ENCODE results near the gene TMED6.

The TMED6 gene

DNA sequence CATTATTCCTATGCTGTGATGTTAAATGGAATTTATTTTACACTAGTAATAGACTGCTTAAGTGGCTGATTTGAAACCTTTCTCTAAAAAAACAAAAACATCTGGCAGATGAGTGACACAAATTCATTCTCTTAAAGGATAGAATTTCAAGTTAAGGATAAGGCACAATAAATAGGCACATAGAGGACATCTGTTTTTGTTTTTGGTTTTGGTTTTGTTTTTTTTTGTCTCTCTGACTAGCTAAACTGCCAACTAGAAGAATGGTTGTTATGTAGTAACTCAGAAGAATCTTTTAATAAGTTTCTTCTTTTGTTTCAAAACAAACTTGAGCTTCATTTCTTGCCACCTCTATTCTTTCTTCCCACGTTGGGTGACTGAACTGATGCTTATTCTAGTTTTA, 45.6 kb downstream of the TMED6 start:
- Histone ChIP-seq H3K4me2 (ENCODE audit: low read depth, low read length, poor library complexity, severe bottlenecking) (no peak overlapping the region), H3K9ac (ENCODE audit: low read length) (no peak overlapping the region), H4K20me1 (ENCODE audit: low read depth, low read length) (no peaks in the 10 kb centered on the region), H3K79me2 (ENCODE audit: insufficient read depth, low read length) (no peaks in the 10 kb centered on the region), H3K27me3 (ENCODE audit: low read length) (no peaks in the 10 kb centered on the region), H3K9me2 (replicated peaks; ENCODE audit: insufficient read depth, low read length) (no peaks in the 10 kb centered on the region), H3K27ac (ENCODE audit: low read depth, low read length) (no peak overlapping the region), H3K9me3 (ENCODE audit: insufficient read depth, low read length) (no peaks in the 10 kb centered on the region), H2AFZ (ENCODE audit: low read depth, low read length, severe bottlenecking) (no peak overlapping the region), H3F3A (ENCODE audit: insufficient read depth) (peaks cover 19% of the 10 kb centered on the region), H3K36me3 (ENCODE audit: low read length) (no peaks in the 10 kb centered on the region), H3K4me3 (ENCODE audit: insufficient read depth, low read length, poor library complexity, severe bottlenecking) (no peak overlapping the region)
- TF ChIP-seq EZH2phosphoT487 (conservative IDR thresholded peaks at IDR 0.05; ENCODE audit: low read length) = no peak
- TF ChIP-seq CTCF (IDR thresholded peaks at IDR 0.05; ENCODE audit: insufficient read depth, low read length, poor library complexity, severe bottlenecking) = no peak

GRCh38 chr16:69302301-69302700, 49.3 kb downstream of the TMED6 start:
- Histone ChIP-seq H3K27ac (ENCODE audit: low read depth, low read length) (no peak overlapping the region), H3K9me2 (replicated peaks; ENCODE audit: insufficient read depth, low read length) (no peaks in the 10 kb centered on the region), H3K9ac (ENCODE audit: low read length) (no peak overlapping the region), H3F3A (ENCODE audit: insufficient read depth) (no peaks in the 10 kb centered on the region), H3K4me3 (ENCODE audit: insufficient read depth, low read length, poor library complexity, severe bottlenecking) (no peak overlapping the region), H3K4me2 (ENCODE audit: low read depth, low read length, poor library complexity, severe bottlenecking) (no peak overlapping the region), H2AFZ (ENCODE audit: low read depth, low read length, severe bottlenecking) (no peak overlapping the region), H4K20me1 (ENCODE audit: low read depth, low read length) (no peaks in the 10 kb centered on the region), H3K79me2 (ENCODE audit: insufficient read depth, low read length) (no peaks in the 10 kb centered on the region), H3K9me3 (ENCODE audit: insufficient read depth, low read length) (no peaks in the 10 kb centered on the region), H3K36me3 (ENCODE audit: low read length) (no peaks in the 10 kb centered on the region; the same call in 1 of the 2 replicates), H3K27me3 (ENCODE audit: low read length) (no peaks in the 10 kb centered on the region)
- TF ChIP-seq CTCF (IDR thresholded peaks at IDR 0.05; ENCODE audit: insufficient read depth, low read length, poor library complexity, severe bottlenecking) = no peak
- no peak for TF ChIP-seq EZH2phosphoT487 (conservative IDR thresholded peaks at IDR 0.05; ENCODE audit: low read length)

DNA sequence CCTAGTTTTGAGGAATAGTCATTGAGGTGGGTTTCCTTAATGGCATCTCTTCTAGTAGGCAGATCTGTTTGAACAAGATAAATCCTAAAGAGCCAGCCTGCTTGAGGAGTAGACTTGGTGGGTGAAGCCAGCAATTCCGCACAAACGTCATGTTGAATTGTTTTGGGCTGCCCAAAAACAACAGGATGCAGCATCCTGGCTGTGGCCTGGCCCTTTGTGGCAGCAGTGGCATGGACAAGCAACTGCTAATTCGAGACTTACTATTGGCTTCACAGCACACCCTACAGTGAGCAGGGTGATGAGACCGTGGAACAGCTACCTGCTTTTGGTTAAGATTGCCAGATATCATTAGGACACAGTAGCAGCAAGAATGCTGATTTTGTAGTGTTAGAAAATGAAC, 49.7 kb downstream of the TMED6 start:
- no peak for TF ChIP-seq CTCF (IDR thresholded peaks at IDR 0.05; ENCODE audit: insufficient read depth, low read length, poor library complexity, severe bottlenecking)
- TF ChIP-seq EZH2phosphoT487 (conservative IDR thresholded peaks at IDR 0.05; ENCODE audit: low read length) = no peak
- Histone ChIP-seq H3K27ac (ENCODE audit: low read depth, low read length) (no peak overlapping the region), H3K36me3 (ENCODE audit: low read length) (no peaks in the 10 kb centered on the region; the same call in 1 of the 2 replicates), H3K4me3 (ENCODE audit: insufficient read depth, low read length, poor library complexity, severe bottlenecking) (no peak overlapping the region), H3K9me2 (replicated peaks; ENCODE audit: insufficient read depth, low read length) (no peaks in the 10 kb centered on the region), H3K27me3 (ENCODE audit: low read length) (no peaks in the 10 kb centered on the region), H3K79me2 (ENCODE audit: insufficient read depth, low read length) (no peaks in the 10 kb centered on the region), H4K20me1 (ENCODE audit: low read depth, low read length) (no peaks in the 10 kb centered on the region), H3K9ac (ENCODE audit: low read length) (no peak overlapping the region), H3K9me3 (ENCODE audit: insufficient read depth, low read length) (no peaks in the 10 kb centered on the region), H2AFZ (ENCODE audit: low read depth, low read length, severe bottlenecking) (no peak overlapping the region), H3K4me2 (ENCODE audit: low read depth, low read length, poor library complexity, severe bottlenecking) (no peak overlapping the region), H3F3A (ENCODE audit: insufficient read depth) (no peaks in the 10 kb centered on the region)

Data from SU-DHL-6 (cell line).